Suprapubic skin (tissue), 3 donors: Measurements from ENCODE around the gene HSPA6.
"Not testable (repeated sequence)": the region's sequence is repeated elsewhere in the genome, so short reads cannot be mapped to it uniquely, and the experiment has no call there.

Experiments used
- CTCF ChIP-seq, 2 donors: fragments of 200-600 bp in 1 of 2; fragments of 450-650 bp in 1 of 2; sonication (generic) in 1 of 2; IDR thresholded peaks; one replicate each; pipeline ENCODE4 v1.5.1; 2016 to 2019; ENCODE audit warnings: antibody characterized with exemption in 2 of 2, mild to moderate bottlenecking in 1 of 2, moderate library complexity in 1 of 2
- POLR2A ChIP-seq, 2 donors: fragments of 450-650 bp; IDR thresholded peaks; one replicate each; pipeline ENCODE4 v1.6.1; 2017; ENCODE audit warnings: antibody characterized with exemption in 2 of 2, mild to moderate bottlenecking in 2 of 2, moderate library complexity in 2 of 2

DNA sequence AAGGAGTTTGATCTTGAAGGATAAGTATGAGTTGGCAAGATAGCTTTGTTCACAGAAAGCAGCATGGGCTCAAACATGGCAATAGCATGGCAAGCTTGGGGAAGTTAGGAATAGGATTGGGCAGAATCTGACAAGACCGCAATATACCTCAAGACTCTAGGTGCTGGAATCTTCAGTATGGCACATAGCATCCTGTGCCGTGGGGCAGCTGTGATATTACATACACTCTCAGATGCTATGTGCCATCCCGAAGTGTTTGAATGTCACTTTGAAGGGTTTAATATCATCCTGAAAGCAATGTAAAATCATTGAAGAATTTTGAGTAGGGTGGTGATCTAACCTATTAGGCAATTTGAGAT, 42.2 kb downstream of the HSPA6 start:
- TF ChIP-seq CTCF, POLR2A (IDR thresholded peaks at IDR 0.05): not testable (repeated sequence)
